Keratinocyte (primary cell): ENCODE measurements around the gene COX4I1. TPM values are rescaled to one million over a fixed set of nuclear protein-coding genes. Genes with fewer than 3 reads are reported as not detected.

Source experiments
- DNase-seq: peaks from one replicate; pipeline ENCODE4 v3.0.0-alpha.2; 2011; ENCODE audit warnings: low read depth, missing footprints, low spot score
- FAIRE-seq: peaks from 2 replicates; lab custom pipeline; 2011; peaks lifted over from hg19 to GRCh38; lab: Jason Lieb, UNC
- H2AFZ ChIP-seq: 2 replicates; pipeline ENCODE4 v1.6.0; 2012; ENCODE audit warnings: low read length, control low read depth, inconsistent platforms; ENCODE audit not compliant: control insufficient read depth
- H3K27ac ChIP-seq: 2 replicates; pipeline ENCODE4 v1.5.1; 2011; ENCODE audit warnings: low read length; ENCODE audit not compliant: control insufficient read depth, insufficient read depth
- H3K27me3 ChIP-seq: 3 replicates; pipeline ENCODE4 v1.6.0; 2011; ENCODE audit warnings: low read length; ENCODE audit not compliant: control insufficient read depth, insufficient read depth; ENCODE audit errors: extremely low read depth
- H3K36me3 ChIP-seq, 2 experiments: 2 replicates in 1 of 2; 3 replicates in 1 of 2; pipeline ENCODE4 v1.5.1; 2011; ENCODE audit warnings: low read length in 2 of 2, mild to moderate bottlenecking in 1 of 2; ENCODE audit not compliant: control insufficient read depth in 2 of 2, insufficient read depth in 2 of 2; ENCODE audit errors: extremely low read depth in 1 of 2
- H3K4me1 ChIP-seq: 3 replicates; pipeline ENCODE4 v1.5.1; 2011; ENCODE audit warnings: low read length; ENCODE audit not compliant: control insufficient read depth, insufficient read depth; ENCODE audit errors: extremely low read depth
- H3K4me2 ChIP-seq: 3 replicates; pipeline ENCODE4 v1.6.0; 2011; ENCODE audit warnings: low read depth, low read length; ENCODE audit not compliant: control insufficient read depth, insufficient read depth; ENCODE audit errors: extremely low read depth
- H3K4me3 ChIP-seq, 3 experiments: fragments of 200-600 bp in 1 of 3; sonication (generic) in 1 of 3; 2 replicates in 2 of 3; 3 replicates in 1 of 3; pipeline ENCODE4 v1.5.1; 2011 to 2016; ENCODE audit warnings: low read length in 3 of 3, mild to moderate bottlenecking in 3 of 3, control low read depth in 2 of 3, inconsistent platforms in 1 of 3, low read depth in 1 of 3, mixed read lengths in 1 of 3, mixed run types in 1 of 3, moderate library complexity in 1 of 3; ENCODE audit not compliant: control insufficient read depth in 2 of 3, insufficient read depth in 2 of 3; ENCODE audit errors: extremely low read depth in 1 of 3
- H3K79me2 ChIP-seq: 2 replicates; pipeline ENCODE4 v1.6.0; 2012; ENCODE audit warnings: low read length; ENCODE audit not compliant: control insufficient read depth, insufficient read depth
- H3K9ac ChIP-seq: 3 replicates; pipeline ENCODE4 v1.6.0; 2011; ENCODE audit warnings: low read length; ENCODE audit not compliant: control insufficient read depth, insufficient read depth; ENCODE audit errors: extremely low read depth
- H3K9me1 ChIP-seq: 3 replicates; pipeline ENCODE4 v1.6.0; 2011; ENCODE audit warnings: low read length; ENCODE audit not compliant: control insufficient read depth, insufficient read depth; ENCODE audit errors: extremely low read depth
- H3K9me3 ChIP-seq: 2 replicates; pipeline ENCODE4 v1.5.1; 2012; ENCODE audit warnings: low read depth, low read length; ENCODE audit not compliant: control insufficient read depth
- H4K20me1 ChIP-seq: 3 replicates; pipeline ENCODE4 v1.6.0; 2011; ENCODE audit warnings: low read length; ENCODE audit not compliant: control insufficient read depth, insufficient read depth; ENCODE audit errors: extremely low read depth
- EZH2 ChIP-seq: IDR thresholded peaks from one replicate; pipeline ENCODE4 v1.6.1; 2012; ENCODE audit warnings: inconsistent platforms, mild to moderate bottlenecking, low read length, moderate library complexity
- dilution Hi-C: fragments of 300-500 bp; cut with MboI; formaldehyde crosslinking; loops from one replicate; pipeline ENCODE4 v1.7.0; 2020; ENCODE audit warnings: low sequenced_read_pairs; ENCODE audit not compliant: extremely low pct_ligation_motif_present
- polyA plus RNA-seq, 5 experiments: library from polyadenylated mRNA; depleted of rRNA in 3 of 5; stranded (reverse) in 3 of 5; stranded (forward) in 1 of 5; unstranded in 1 of 5; fragments of >200 nt; gene quantifications; 1 replicate in 1 of 5; 2 replicates in 3 of 5; 3 replicates in 1 of 5; pipeline versions ENCODE4 v1.2.1 to v1.2.3, GENCODE V29; 2011 to 2012; ENCODE audit warnings: missing spikeins in 2 of 5, low read depth in 1 of 5, low replicate concordance in 1 of 5
- TF ChIP-seq, protein P1 (sequence below), 3 experiments: IDR thresholded peaks in 1 of 3; conservative IDR thresholded peaks in 1 of 3; optimal IDR thresholded peaks in 1 of 3; 2 replicates in 2 of 3; 3 replicates in 1 of 3; pipeline versions ENCODE3 to v1.5.1; 2011; ENCODE audit warnings: low read length in 3 of 3, mild to moderate bottlenecking in 3 of 3, moderate library complexity in 2 of 3, control low read depth in 1 of 3, inconsistent platforms in 1 of 3; ENCODE audit not compliant: insufficient read depth in 2 of 3; ENCODE audit errors: extremely low read depth in 1 of 3

The COX4I1 gene
- polyA plus RNA-seq, 1 donor (not counting 4 experiments of a cell fraction or from before 2014, with no cell fraction given), result 809 TPM

DNA sequence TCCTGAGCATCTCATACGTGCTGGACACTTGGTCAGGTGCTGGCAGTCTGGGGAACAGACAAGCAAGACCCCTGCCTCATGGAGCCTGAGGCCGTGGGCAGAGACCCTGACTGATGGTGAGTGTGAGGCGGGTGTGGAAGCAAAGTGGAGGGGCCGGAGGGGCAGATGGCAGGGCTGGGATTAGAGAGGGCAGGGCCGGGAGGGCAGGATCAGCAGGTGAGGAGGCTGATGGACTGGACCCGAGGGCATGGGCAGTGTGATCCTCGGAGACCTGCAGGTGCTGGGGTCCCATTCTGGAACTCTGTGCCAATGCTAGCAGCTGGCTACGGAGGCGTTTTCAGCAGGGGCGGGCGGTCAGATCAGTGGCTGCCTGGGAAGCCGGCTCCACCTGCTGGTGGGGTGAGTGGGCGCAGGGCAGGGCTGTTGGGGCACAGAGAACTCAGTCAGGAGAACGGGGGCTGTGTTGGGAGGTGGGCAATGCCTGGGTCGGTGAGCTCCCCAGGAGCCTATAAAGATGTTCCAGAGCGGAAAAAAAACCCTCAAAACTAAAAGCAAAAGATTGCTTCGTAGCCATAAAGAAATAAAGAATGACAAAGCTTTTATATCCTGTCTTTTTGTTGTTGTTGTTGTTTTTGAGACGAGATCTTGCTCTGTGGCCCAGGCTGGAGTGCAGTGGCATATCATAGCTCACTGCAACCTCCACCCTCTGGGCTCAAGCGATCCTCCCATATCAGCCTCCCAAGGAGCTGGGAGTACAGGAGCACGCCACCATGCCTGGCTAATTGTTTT, 39.7 kb upstream of the COX4I1 start:
- Histone ChIP-seq H3K9me3 (no peaks in the 10 kb centered on the region), H3K79me2 (no peaks in the 10 kb centered on the region), H3K4me1 (peaks cover 20% of the 10 kb centered on the region), H4K20me1 (no peaks in the 10 kb centered on the region), H3K9me1 (no peaks in the 10 kb centered on the region), H3K36me3 (no peaks in the 10 kb centered on the region), H3K27ac (no peak overlapping the region), H3K4me3 (no peak overlapping the region), H3K27me3 (no peaks in the 10 kb centered on the region), H2AFZ (no peak overlapping the region), H3K9ac (no peak overlapping the region), H3K4me2 (no peak overlapping the region)
- no peak for TF ChIP-seq EZH2
- TF ChIP-seq, protein P1, sequence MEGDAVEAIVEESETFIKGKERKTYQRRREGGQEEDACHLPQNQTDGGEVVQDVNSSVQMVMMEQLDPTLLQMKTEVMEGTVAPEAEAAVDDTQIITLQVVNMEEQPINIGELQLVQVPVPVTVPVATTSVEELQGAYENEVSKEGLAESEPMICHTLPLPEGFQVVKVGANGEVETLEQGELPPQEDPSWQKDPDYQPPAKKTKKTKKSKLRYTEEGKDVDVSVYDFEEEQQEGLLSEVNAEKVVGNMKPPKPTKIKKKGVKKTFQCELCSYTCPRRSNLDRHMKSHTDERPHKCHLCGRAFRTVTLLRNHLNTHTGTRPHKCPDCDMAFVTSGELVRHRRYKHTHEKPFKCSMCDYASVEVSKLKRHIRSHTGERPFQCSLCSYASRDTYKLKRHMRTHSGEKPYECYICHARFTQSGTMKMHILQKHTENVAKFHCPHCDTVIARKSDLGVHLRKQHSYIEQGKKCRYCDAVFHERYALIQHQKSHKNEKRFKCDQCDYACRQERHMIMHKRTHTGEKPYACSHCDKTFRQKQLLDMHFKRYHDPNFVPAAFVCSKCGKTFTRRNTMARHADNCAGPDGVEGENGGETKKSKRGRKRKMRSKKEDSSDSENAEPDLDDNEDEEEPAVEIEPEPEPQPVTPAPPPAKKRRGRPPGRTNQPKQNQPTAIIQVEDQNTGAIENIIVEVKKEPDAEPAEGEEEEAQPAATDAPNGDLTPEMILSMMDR (optimal IDR thresholded peaks at IDR 0.05 in 1 of 3, IDR thresholded peaks at IDR 0.05 in 1 of 3, conservative IDR thresholded peaks at IDR 0.05 in 1 of 3; ENCODE audit: extremely low read depth in 1 of 3, insufficient read depth in 2 of 3, low read length in 3 of 3), result peak; percentile 73 to 96 (median 95)
- dilution Hi-C loops, result no loop called here
- no peak for DNase-seq
- FAIRE-seq, result no peak

DNA sequence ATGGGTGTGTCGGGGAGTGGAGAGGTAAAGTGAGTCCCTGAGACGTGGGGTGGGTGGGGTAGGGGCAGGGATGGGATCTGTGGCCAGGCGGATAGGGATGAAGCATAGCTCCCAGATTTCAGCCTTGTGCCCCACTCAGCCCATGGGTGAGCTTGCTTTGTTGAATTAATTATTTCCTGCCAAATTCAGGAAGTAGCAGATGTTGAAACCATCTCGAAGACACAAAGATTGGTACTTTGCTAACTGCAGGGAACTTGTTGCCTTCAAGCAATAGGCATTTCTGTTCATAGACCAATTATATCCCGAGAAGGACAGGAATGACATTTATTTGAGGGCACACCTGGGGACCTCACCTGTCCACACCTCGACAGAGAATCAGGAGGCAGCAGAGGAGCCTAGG, 37.6 kb upstream of the COX4I1 start:
- Histone ChIP-seq H4K20me1 (no peaks in the 10 kb centered on the region), H3K9ac (no peak overlapping the region), H3K27me3 (no peaks in the 10 kb centered on the region), H3K36me3 (no peaks in the 10 kb centered on the region), H3K4me2 (no peak overlapping the region), H3K9me1 (no peaks in the 10 kb centered on the region), H3K27ac (no peak overlapping the region), H3K4me3 (no peak overlapping the region), H3K79me2 (no peaks in the 10 kb centered on the region), H3K4me1 (peaks cover 13% of the 10 kb centered on the region), H3K9me3 (no peaks in the 10 kb centered on the region), H2AFZ (no peak overlapping the region)
- dilution Hi-C loops, result no loop called here
- DNase-seq (no peak), FAIRE-seq (no peak)
- TF ChIP-seq EZH2, result no peak
- TF ChIP-seq, protein P1 (optimal IDR thresholded peaks at IDR 0.05 in 1 of 3, IDR thresholded peaks at IDR 0.05 in 1 of 3, conservative IDR thresholded peaks at IDR 0.05 in 1 of 3; ENCODE audit: extremely low read depth in 1 of 3, insufficient read depth in 2 of 3, low read length in 3 of 3), result no peak
